Mucosa of stomach (tissue), 1 donor: Measurements from ENCODE around the gene S100P.

Source experiments
- H3K27me3 ChIP-seq: one replicate; pipeline ENCODE4 v1.7.0; 2013; ENCODE audit warnings: mild to moderate bottlenecking, low read length; ENCODE audit not compliant: control insufficient read depth, insufficient read depth
- H3K36me3 ChIP-seq: one replicate; pipeline ENCODE4 v1.7.0; 2013; ENCODE audit warnings: low read length; ENCODE audit not compliant: control insufficient read depth, insufficient read depth
- H3K4me1 ChIP-seq: one replicate; pipeline ENCODE4 v1.7.0; 2013; ENCODE audit warnings: mild to moderate bottlenecking, low read length; ENCODE audit not compliant: control insufficient read depth, insufficient read depth
- H3K4me3 ChIP-seq: one replicate; pipeline ENCODE4 v1.7.0; 2013; ENCODE audit warnings: low read length
- H3K9ac ChIP-seq: one replicate; pipeline ENCODE4 v1.7.0; 2013; ENCODE audit warnings: mild to moderate bottlenecking, low read length, moderate library complexity
- H3K9me3 ChIP-seq: one replicate; pipeline ENCODE4 v1.7.0; 2013; ENCODE audit warnings: mild to moderate bottlenecking, low read length, moderate library complexity; ENCODE audit not compliant: control insufficient read depth
- donor health status: Pancreatic carcinoma.

Gene S100P

DNA sequence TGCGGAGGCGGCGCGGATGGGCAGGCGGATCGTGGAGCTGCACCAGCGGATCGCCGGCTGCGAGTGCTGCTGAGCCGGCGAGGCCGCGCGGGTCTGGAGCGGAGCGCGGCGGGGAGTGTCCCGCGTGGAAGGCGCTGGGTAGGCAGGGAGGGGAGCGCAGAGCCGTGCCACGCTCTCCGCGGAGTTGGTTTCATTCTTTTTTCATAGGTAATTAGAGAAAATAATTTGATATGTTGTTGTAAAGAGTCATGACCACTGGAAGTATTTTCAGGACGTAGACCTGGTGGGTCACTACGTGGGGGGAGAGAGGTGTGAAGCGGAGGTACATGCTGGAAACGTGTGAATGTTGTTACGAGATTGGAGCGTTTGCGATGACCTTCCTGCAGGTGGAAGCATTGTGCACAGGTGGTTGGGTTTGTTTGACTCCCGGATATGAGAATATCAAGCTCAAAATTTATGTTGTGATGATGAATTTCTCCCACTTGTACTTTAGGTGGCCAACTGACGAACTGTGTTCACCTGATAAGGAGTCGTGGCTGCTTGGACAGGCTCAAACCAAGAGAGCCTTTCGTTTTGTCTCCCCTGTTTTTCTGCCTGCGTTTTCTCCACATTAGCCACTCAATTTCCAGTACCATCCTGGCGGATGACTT, 19.1 kb upstream of the S100P start:
- Histone ChIP-seq H3K27me3 (no peaks in the 10 kb centered on the region), H3K9me3 (no peaks in the 10 kb centered on the region), H3K9ac (peak overlapping the region; percentile 57), H3K36me3 (no peaks in the 10 kb centered on the region), H3K4me1 (peaks cover 26% of the 10 kb centered on the region), H3K4me3 (peak overlapping the region; percentile 57)

- no peaks in the 10 kb centered on the region for H3K27me3 ChIP-seq
- H3K9ac ChIP-seq = peak overlapping the region; percentile 14
- peaks cover 26% of the 10 kb centered on the region for H3K4me1 ChIP-seq
- H3K4me3 ChIP-seq = no peak overlapping the region
- no peaks in the 10 kb centered on the region for H3K9me3 ChIP-seq
- H3K36me3 ChIP-seq = no peaks in the 10 kb centered on the region
Measured at GRCh38 chr4:6676722-6677558, 16.7 kb upstream of the S100P start.

- no peak overlapping the region for H3K9ac ChIP-seq
- H3K4me1 ChIP-seq = peaks cover 14% of the 10 kb centered on the region
- H3K4me3 ChIP-seq = no peak overlapping the region
- no peaks in the 10 kb centered on the region for H3K27me3 ChIP-seq
- H3K36me3 ChIP-seq = no peaks in the 10 kb centered on the region
- H3K9me3 ChIP-seq = no peaks in the 10 kb centered on the region
Measured at GRCh38 chr4:6680372-6681034, 13.2 kb upstream of the S100P start.

DNA sequence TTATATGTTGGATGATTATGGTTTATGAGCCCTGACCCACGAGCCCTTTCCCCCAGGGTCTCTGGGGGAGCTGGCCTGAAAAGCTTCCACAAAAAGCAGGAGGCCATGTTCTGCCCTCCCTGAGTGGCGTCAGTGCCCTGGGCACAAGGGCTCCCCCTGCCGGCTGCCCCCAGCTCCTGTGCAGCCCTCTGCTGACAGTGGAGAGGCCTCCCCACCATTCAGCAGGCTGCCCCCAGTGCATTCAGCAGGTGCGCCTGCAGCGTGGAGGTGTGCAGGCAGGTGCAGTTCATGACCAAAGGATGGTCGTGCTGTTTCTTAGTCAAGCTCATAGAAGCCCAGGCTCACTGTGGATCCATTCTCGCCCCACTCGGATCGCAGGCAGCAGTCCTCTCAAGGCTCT, 12.5 kb upstream of the S100P start:
- Histone ChIP-seq H3K9me3 (no peaks in the 10 kb centered on the region), H3K4me3 (no peak overlapping the region), H3K36me3 (no peaks in the 10 kb centered on the region)

GRCh38 chr4:6682862-6683590, 10.7 kb upstream of the S100P start:
- Histone ChIP-seq H3K9ac (no peak overlapping the region), H3K9me3 (no peaks in the 10 kb centered on the region), H3K4me1 (peaks cover 4% of the 10 kb centered on the region), H3K36me3 (no peaks in the 10 kb centered on the region), H3K27me3 (no peaks in the 10 kb centered on the region), H3K4me3 (no peak overlapping the region)

More for the DNA sequence above, 12.5 kb upstream of the S100P start:
- Histone ChIP-seq H3K9ac (no peak overlapping the region), H3K4me1 (peaks cover 8% of the 10 kb centered on the region), H3K27me3 (no peaks in the 10 kb centered on the region)

DNA sequence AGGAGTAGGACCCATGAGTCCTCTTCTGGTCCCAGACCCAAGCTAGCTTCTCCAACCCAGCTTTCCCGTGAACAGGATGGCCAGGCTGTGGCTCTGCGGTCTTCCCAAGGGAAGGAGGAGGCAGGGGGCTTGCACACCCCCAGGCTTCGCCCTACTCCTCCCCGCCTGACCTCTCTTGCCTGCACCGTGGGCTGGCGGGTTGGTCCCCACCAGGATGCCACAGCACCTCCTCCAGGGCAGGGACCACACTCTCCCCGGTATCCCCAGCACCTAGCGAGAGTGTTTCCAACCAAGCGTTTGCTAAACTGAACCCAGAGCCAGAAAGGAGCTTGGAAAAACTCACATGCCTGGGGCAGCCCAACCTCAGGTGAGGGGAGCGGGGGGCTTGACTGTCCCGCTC, 9.0 kb upstream of the S100P start:
- Histone ChIP-seq H3K27me3 (no peaks in the 10 kb centered on the region), H3K9ac (no peak overlapping the region), H3K36me3 (no peaks in the 10 kb centered on the region), H3K9me3 (no peaks in the 10 kb centered on the region), H3K4me1 (peaks cover 20% of the 10 kb centered on the region), H3K4me3 (no peak overlapping the region)

DNA sequence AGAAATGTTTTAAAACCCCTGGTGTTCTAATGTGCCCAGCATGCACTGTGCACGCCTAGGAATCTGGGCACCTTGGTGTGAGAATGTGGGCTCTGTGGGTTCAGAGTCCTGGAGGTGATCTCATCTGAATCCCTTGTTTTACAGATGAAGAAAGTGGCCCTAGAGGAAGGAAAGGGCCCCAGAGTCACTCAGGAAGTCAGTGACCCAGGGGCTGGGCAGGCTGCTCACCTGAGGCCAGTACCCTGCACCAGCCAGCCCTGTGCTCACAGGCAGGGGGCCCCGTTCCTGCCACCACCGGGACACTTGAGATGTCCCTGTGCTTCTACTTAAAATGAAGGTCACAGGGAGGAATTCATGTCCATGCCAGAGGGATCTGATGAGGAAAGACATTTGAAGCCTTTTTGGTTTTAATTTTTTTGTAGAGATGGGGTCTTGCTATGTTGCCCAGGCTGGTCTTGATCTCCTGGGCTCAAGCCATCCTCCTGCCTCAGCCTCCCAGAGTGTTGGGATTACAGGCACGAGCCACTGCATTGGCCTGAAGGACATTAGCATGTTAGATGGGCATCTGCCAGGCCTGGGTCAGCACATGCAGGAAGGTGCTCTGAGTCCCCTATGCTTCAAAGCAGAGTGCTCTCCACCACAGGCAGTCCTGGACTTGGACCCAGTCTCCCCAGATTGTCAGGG, 7.4 kb upstream of the S100P start:
- no peaks in the 10 kb centered on the region for H3K27me3 ChIP-seq
- H3K9ac ChIP-seq = no peak overlapping the region
- H3K4me1 ChIP-seq = peaks cover 36% of the 10 kb centered on the region
- H3K4me3 ChIP-seq = no peak overlapping the region
- H3K9me3 ChIP-seq = no peaks in the 10 kb centered on the region
- no peaks in the 10 kb centered on the region for H3K36me3 ChIP-seq

GRCh38 chr4:6687947-6688878, 5.5 kb upstream of the S100P start:
- peak overlapping the region; percentile 70 for H3K9ac ChIP-seq
- H3K27me3 ChIP-seq = no peaks in the 10 kb centered on the region
- H3K36me3 ChIP-seq = no peaks in the 10 kb centered on the region
- H3K4me3 ChIP-seq = peak overlapping the region; percentile 25
- H3K4me1 ChIP-seq = peaks cover 48% of the 10 kb centered on the region
- no peaks in the 10 kb centered on the region for H3K9me3 ChIP-seq

DNA sequence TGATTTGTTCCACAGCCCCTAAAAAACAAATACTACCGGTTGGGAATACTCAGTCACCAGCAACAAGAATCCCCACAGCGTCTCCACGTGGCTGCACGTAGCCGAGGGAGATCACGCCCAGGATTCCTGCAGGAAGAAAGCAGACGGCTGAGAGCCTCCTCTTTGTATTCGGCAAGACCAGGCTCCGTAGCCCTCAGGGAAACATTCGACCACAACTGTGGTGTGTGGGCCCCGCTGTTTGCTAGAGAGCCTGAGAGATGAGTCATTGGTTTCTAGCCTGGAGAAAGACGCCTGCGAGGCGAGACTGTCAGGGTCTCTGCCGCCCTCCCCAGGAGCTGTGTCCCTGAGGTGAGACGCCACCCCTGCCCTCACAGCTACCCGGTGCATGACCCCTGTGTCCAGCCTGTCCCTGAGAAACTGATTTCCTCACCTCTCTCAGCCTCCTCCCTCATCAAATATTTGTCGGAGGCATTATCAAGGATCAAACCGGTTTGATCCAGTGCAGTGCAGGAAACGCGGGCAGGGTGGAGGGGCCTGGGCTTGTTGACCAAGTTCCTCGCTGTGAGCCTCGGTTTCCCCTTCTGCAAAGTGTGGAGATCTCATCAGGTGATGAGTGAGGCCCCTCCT, 4.7 kb upstream of the S100P start:
- Histone ChIP-seq H3K4me3 (peak overlapping the region; percentile 25), H3K9ac (peak overlapping the region; percentile 70), H3K4me1 (peaks cover 53% of the 10 kb centered on the region), H3K9me3 (no peaks in the 10 kb centered on the region), H3K36me3 (no peaks in the 10 kb centered on the region), H3K27me3 (no peaks in the 10 kb centered on the region)

- no peaks in the 10 kb centered on the region for H3K27me3 ChIP-seq
- peak overlapping the region; percentile 70 for H3K9ac ChIP-seq
- peaks cover 53% of the 10 kb centered on the region for H3K4me1 ChIP-seq
- H3K36me3 ChIP-seq = no peaks in the 10 kb centered on the region
- H3K4me3 ChIP-seq = peak overlapping the region; percentile 17
- H3K9me3 ChIP-seq = no peaks in the 10 kb centered on the region
Measured at GRCh38 chr4:6689506-6689960, 4.1 kb upstream of the S100P start.
